ENCODE data around the gene APOBEC3H.

GRCh38 chr22:39070186-39070585, 26.9 kb upstream of the APOBEC3H start:
- no peak for TF ChIP-seq POLR2A (IDR thresholded peaks at IDR 0.05)
- no peak for TF ChIP-seq POLR2AphosphoS5 (IDR thresholded peaks at IDR 0.05)
- TF ChIP-seq CTCF (IDR thresholded peaks at IDR 0.05), result no peak
- no peak for TF ChIP-seq EP300 (IDR thresholded peaks at IDR 0.05)
